Heart left ventricle (tissue), 13 donors: ENCODE measurements around the gene PARD3B.

Experiments used
- POLR2A ChIP-seq, 2 donors: fragments of 450-650 bp; IDR thresholded peaks; one replicate each; pipeline ENCODE4 v1.6.1; 2017; ENCODE audit warnings: antibody characterized with exemption in 2 of 2, mild to moderate bottlenecking in 2 of 2, moderate library complexity in 2 of 2
- TF ChIP-seq, protein P1 (sequence below), 12 donors: fragments of 200-600 bp; sonication (generic) in 4 of 12; IDR thresholded peaks; one replicate each; pipeline versions ENCODE4 v1.5.0 to v1.8.0; 2018 to 2022; ENCODE audit warnings: antibody characterized with exemption in 12 of 12, mild to moderate bottlenecking in 5 of 12
- donor health status: ischemic (EF 13 %, LVEDD 7.1; RV severe dilation, severe dysfunction).
- donor health status: DM: no; HTN: yes; CAD: no.
- donor health status: DM: no; HTN: no; CAD: no.
- donor health status: ischemic (EF 25% LVEDD 6.9; RV normal size, moderate dysfunction).
- donor health status: ischemic (EF 25% LVEDD 5.7; RV mildly dilated, moderate dysfunction).
- donor health status: ischemic (EF 35%, LVEDD 5.7; RV mildly dilated, moderate dysfunction).
- donor health status: nonischemic (EF 11% LVEDD 7.7; RV severe dilation, severe dysfunction).
- donor health status: DM: yes; HTN: yes; CAD: no.
- donor health status: PGD.
- donor health status: ischemic (EF 29% LVEDD 5.4; RV normal size, mild dysfunction).
- donor health status: nonischemic (EF 23%, LVEDD 6.1; RV moderate dilation, normal function).

DNA sequence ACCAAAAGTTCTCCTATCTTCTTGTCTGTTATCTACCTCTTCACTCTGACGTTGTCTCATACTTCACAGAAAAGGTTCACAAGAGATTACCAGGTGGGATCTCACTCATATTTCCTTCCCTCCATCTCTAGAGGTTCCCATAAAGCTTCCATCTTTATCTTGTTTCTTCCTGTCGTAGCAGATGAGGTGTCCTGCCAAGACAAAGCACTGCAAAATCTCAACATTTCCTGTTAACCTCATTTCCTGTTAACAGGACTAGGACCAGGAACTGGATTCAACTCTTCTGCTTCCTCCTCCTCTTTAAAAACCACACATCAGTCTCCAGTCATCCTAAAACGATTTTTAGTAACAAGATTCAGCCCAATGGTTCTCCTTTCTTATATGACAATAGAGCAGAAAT is 624.2 kb downstream of the PARD3B start:
- no peak for TF ChIP-seq POLR2A (IDR thresholded peaks at IDR 0.05)
- TF ChIP-seq, protein P1, sequence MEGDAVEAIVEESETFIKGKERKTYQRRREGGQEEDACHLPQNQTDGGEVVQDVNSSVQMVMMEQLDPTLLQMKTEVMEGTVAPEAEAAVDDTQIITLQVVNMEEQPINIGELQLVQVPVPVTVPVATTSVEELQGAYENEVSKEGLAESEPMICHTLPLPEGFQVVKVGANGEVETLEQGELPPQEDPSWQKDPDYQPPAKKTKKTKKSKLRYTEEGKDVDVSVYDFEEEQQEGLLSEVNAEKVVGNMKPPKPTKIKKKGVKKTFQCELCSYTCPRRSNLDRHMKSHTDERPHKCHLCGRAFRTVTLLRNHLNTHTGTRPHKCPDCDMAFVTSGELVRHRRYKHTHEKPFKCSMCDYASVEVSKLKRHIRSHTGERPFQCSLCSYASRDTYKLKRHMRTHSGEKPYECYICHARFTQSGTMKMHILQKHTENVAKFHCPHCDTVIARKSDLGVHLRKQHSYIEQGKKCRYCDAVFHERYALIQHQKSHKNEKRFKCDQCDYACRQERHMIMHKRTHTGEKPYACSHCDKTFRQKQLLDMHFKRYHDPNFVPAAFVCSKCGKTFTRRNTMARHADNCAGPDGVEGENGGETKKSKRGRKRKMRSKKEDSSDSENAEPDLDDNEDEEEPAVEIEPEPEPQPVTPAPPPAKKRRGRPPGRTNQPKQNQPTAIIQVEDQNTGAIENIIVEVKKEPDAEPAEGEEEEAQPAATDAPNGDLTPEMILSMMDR (IDR thresholded peaks at IDR 0.05) = no peak
